ENCODE results near the gene HAVCR1. TPM values are rescaled to one million over a fixed set of nuclear protein-coding genes. Genes with fewer than 3 reads are reported as not detected.
"Not testable (repeated sequence)": the region's sequence is repeated elsewhere in the genome, so short reads cannot be mapped to it uniquely, and the experiment has no call there.

HAVCR1 gene
- total RNA-seq, 3 donors from 2014 or later = 0.44 to 2.9 TPM; not detected in 1

DNA sequence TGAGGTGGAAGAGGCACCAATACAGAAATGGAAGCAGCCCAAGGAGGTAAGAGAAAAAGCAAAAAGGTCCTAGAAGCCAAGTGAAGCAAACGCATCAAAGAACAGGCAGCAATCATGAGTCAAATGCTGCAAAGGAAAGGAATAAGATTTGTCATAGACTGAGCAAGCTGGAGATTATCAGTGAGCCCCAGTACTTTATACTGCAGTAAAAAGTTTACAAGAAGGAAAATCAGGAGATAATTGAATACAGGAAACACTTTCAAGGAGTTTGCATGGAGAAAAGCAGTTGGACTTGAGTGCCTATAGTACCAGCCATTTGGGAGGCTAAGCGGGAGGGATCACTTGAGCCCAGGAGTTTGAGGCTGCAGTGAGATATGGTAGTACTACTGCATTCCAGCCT lies 7.2 kb upstream of the HAVCR1 start:
- H3K27me3 ChIP-seq = no peaks in the 10 kb centered on the region
- H3K4me3 ChIP-seq = no peak overlapping the region
- no peak overlapping the region for H3K27ac ChIP-seq
- intact Hi-C loops (cut with DNase I; ENCODE audit: low total_unique reads) = no loop called here
- H3K9me3 ChIP-seq = no peaks in the 10 kb centered on the region
- no peaks in the 10 kb centered on the region for H3K36me3 ChIP-seq
- H3K4me1 ChIP-seq = no peaks in the 10 kb centered on the region
- no peak for DNase-seq (ENCODE audit: low spot score in 2 of 2)
- TF ChIP-seq, protein P1, sequence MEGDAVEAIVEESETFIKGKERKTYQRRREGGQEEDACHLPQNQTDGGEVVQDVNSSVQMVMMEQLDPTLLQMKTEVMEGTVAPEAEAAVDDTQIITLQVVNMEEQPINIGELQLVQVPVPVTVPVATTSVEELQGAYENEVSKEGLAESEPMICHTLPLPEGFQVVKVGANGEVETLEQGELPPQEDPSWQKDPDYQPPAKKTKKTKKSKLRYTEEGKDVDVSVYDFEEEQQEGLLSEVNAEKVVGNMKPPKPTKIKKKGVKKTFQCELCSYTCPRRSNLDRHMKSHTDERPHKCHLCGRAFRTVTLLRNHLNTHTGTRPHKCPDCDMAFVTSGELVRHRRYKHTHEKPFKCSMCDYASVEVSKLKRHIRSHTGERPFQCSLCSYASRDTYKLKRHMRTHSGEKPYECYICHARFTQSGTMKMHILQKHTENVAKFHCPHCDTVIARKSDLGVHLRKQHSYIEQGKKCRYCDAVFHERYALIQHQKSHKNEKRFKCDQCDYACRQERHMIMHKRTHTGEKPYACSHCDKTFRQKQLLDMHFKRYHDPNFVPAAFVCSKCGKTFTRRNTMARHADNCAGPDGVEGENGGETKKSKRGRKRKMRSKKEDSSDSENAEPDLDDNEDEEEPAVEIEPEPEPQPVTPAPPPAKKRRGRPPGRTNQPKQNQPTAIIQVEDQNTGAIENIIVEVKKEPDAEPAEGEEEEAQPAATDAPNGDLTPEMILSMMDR (IDR thresholded peaks at IDR 0.05) = no peak
- TF ChIP-seq POLR2AphosphoS5 (IDR thresholded peaks at IDR 0.05) = no peak
- no peak for TF ChIP-seq POLR2A (IDR thresholded peaks at IDR 0.05)

DNA sequence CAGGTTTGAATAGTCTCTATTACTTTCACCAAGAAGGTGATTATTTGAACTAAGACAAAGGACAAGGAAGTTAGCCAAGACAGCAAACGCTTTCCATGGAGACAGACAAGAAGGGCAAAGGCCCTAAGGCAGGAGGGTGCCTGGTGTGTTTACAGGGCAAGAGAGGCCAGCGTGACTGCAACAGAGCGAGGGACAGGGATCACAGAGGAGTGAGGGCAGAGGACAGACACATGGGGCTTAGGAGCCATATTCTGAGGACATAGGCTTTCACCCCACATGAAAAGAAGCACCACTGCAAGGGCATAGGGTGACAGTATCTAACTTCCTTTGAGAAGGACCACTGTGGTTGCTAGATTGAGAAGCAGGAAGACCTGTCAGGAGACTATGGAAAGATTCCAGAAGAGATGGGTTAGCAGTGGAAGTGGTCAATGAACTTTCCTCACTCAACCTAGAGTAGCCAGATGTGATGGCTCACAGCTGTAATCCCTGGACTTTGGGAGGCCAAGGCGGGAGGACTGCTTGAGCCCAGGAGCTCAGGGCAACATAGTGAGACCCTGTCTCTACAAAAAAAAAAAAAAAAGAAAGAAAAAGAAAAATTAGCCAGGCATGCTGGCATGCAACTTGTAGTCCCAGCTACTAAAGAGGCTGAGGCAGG lies 5.0 kb upstream of the HAVCR1 start:
- intact Hi-C loops (cut with DNase I; ENCODE audit: low total_unique reads) = no loop called here
- H3K4me3 ChIP-seq = no peak overlapping the region
- no peaks in the 10 kb centered on the region for H3K4me1 ChIP-seq
- no peaks in the 10 kb centered on the region for H3K27me3 ChIP-seq
- no peak for DNase-seq (ENCODE audit: low spot score in 2 of 2)
- TF ChIP-seq, protein P1 (IDR thresholded peaks at IDR 0.05) = no peak
- TF ChIP-seq POLR2AphosphoS5 (IDR thresholded peaks at IDR 0.05) (no peak), POLR2A (IDR thresholded peaks at IDR 0.05) (no peak)
- H3K27ac ChIP-seq = no peak overlapping the region
- no peaks in the 10 kb centered on the region for H3K9me3 ChIP-seq
- no peaks in the 10 kb centered on the region for H3K36me3 ChIP-seq

DNA sequence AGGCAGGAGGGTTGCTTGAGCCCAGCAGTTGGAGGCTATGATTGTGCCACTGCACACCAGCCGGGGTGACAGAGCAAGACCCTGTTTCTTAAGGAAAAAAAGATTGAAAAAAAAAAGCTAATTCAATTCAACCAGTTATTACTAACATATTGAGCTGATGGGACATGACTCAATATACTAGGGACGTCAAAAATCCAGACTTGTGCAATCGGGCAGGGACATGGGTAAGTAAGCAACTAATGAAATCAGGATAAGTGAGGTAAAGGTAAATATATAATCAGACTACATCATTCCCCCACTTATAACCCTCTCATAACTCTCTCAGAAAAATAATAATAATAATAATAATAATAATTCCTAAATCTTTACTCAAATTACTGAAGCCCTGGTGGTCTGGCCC lies 975 bp upstream of the HAVCR1 start:
- H3K4me1 ChIP-seq = no peaks in the 10 kb centered on the region
- no peak for DNase-seq (ENCODE audit: low spot score in 2 of 2)
- H3K27ac ChIP-seq = no peak overlapping the region
- no peaks in the 10 kb centered on the region for H3K36me3 ChIP-seq
- no peaks in the 10 kb centered on the region for H3K9me3 ChIP-seq
- H3K4me3 ChIP-seq = no peak overlapping the region
- intact Hi-C loops (cut with DNase I; ENCODE audit: low total_unique reads) = no loop called here
- TF ChIP-seq, protein P1 (IDR thresholded peaks at IDR 0.05) = no peak
- TF ChIP-seq POLR2AphosphoS5 (IDR thresholded peaks at IDR 0.05) (no peak), POLR2A (IDR thresholded peaks at IDR 0.05) (no peak)
- no peaks in the 10 kb centered on the region for H3K27me3 ChIP-seq

DNA sequence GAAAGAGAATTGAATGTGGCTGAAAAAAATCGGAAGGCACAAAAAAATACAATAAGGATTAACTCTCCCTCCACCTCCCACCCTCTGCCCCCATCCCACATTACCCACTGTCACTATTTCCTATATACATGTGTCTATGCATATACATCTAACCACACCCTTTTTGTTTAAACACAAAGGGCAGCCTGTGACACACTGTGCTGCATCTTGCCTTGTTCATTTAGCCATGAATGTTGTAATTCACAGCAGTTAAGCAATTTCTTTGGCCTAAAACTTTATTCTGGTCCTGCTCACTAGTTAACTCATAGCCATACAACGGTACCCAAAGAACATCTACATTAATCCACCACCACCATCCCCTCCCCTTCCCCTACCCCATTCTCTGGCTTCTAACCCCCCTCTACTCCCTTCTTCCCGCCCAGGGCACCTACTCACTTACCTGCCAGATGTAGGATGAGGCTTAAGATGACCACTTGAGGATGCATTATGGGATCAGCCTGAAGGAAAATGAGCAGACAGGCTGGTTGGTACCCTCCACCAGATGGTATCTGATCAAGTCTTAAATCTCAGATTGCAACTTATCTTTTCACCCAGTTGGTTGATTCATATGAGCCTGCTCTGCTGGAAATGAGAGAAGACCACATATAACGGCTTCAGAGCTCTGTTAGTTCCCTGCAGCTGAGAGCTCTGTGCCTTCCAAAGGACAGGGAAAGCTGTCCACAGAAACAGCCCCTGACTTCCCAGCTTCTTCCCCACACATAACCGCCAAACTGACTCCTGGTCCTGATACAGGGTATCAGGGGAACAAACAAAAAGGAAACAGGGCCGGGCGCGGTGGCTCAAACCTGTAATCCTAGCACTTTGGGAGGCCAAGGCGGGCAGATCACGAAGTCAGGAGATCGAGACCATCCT lies 1.2 kb downstream of the HAVCR1 start:
- Histone ChIP-seq H3K27me3 (no peaks in the 10 kb centered on the region), H3K4me3 (no peak overlapping the region), H3K9me3 (no peaks in the 10 kb centered on the region), H3K4me1 (no peaks in the 10 kb centered on the region), H3K36me3 (no peaks in the 10 kb centered on the region), H3K27ac (no peak overlapping the region)
- intact Hi-C loops (cut with DNase I; ENCODE audit: low total_unique reads) = no loop called here
- TF ChIP-seq, protein P1 (IDR thresholded peaks at IDR 0.05) = no peak
- TF ChIP-seq POLR2AphosphoS5 (IDR thresholded peaks at IDR 0.05) = no peak
- no peak for TF ChIP-seq POLR2A (IDR thresholded peaks at IDR 0.05)
- DNase-seq (ENCODE audit: low spot score in 2 of 2) = no peak

DNA sequence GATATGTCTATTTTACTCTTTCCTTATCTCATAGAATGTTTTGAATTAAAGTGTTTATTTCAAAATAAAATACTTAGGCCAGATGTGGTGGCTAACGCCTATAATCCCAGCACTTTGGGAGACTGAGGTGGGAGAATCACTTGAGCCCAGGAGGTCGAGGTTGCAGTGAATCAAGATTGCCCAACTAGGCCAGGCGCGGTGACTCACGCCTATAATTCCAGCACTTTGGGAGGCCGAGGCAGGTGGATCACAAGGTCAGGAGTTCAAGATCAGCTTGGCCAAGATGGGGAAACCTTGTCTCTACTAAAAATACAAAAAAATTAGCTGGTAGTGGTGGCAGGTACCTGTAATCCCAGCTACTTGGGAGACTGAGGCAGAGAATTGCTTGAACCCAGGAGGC lies 2.1 kb downstream of the HAVCR1 start:
- H3K27ac ChIP-seq; DNase-seq (ENCODE audit: low spot score in 2 of 2); H3K9me3 ChIP-seq; H3K27me3 ChIP-seq; H3K36me3 ChIP-seq; intact Hi-C loops (cut with DNase I; ENCODE audit: low total_unique reads); H3K4me3 ChIP-seq; H3K4me1 ChIP-seq: not testable (repeated sequence)
